Measurements from ENCODE around the gene NFATC4.

GRCh38 chr14:24322672-24323071 lies 45.3 kb upstream of the NFATC4 start:
- TF ChIP-seq CTCF (IDR thresholded peaks at IDR 0.05) (no peak), EZH2 (IDR thresholded peaks at IDR 0.05; ENCODE audit: borderline replicate concordance, insufficient read depth, low read depth, low read length, poor library complexity, severe bottlenecking) (no peak)

Measured in B cell (primary cell).